GM15510 (cell line): ENCODE data around the gene PSORS1C1.

ENCODE experiments used
- POLR2A ChIP-seq: IDR thresholded peaks from 3 replicates; pipeline ENCODE4 v1.6.1; 2011; ENCODE audit warnings: borderline replicate concordance; ENCODE audit not compliant: insufficient read length; ENCODE audit errors: extremely low read depth

The PSORS1C1 gene

GRCh38 chr6:31091680-31092079 is 22.9 kb upstream of the PSORS1C1 start:
- no peak for TF ChIP-seq POLR2A

GRCh38 chr6:31092238-31092637 is 22.4 kb upstream of the PSORS1C1 start:
- no peak for TF ChIP-seq POLR2A

GRCh38 chr6:31092769-31093505 is 21.7 kb upstream of the PSORS1C1 start:
- TF ChIP-seq POLR2A, result no peak

- no peak for TF ChIP-seq POLR2A
Observed at GRCh38 chr6:31094389-31094881, 20.2 kb upstream of the PSORS1C1 start.

- TF ChIP-seq POLR2A, result no peak
Observed at GRCh38 chr6:31096215-31096614, 18.4 kb upstream of the PSORS1C1 start.

GRCh38 chr6:31096656-31097055 is 17.9 kb upstream of the PSORS1C1 start:
- no peak for TF ChIP-seq POLR2A

GRCh38 chr6:31098449-31098938 is 16.1 kb upstream of the PSORS1C1 start:
- TF ChIP-seq POLR2A, result no peak

- TF ChIP-seq POLR2A, result no peak
Observed at GRCh38 chr6:31103136-31103535, 11.5 kb upstream of the PSORS1C1 start.

GRCh38 chr6:31107052-31107451 is 7.5 kb upstream of the PSORS1C1 start:
- no peak for TF ChIP-seq POLR2A

- no peak for TF ChIP-seq POLR2A
Observed at GRCh38 chr6:31110825-31111582, 3.6 kb upstream of the PSORS1C1 start.

GRCh38 chr6:31111712-31112111 is 2.9 kb upstream of the PSORS1C1 start:
- no peak for TF ChIP-seq POLR2A

GRCh38 chr6:31112478-31112877 is 2.1 kb upstream of the PSORS1C1 start, which contains the start of gene C6orf15:
Gene C6orf15, minus strand, starts transcription at chr6:31112575. Its CDS starts 20 bp downstream, at chr6:31112555.
- no peak for TF ChIP-seq POLR2A

GRCh38 chr6:31113861-31114540 is 599 bp upstream of the PSORS1C1 start:
- no peak for TF ChIP-seq POLR2A

- no peak for TF ChIP-seq POLR2A
Observed at GRCh38 chr6:31114970-31115849, 610 bp downstream of the PSORS1C1 start.
